ENCODE results near the gene FADS3. TPM values are rescaled to one million over a fixed set of nuclear protein-coding genes. Genes with fewer than 3 reads are reported as not detected.
A peak's percentile ranks its signal among the peaks of the same experiment; 100 is the strongest.

Gene FADS3
- total and polyA plus RNA-seq, 7 experiments from 2014 or later = 0.31 to 8.6 (median 2.1) TPM

- Histone ChIP-seq H3K27ac (ENCODE audit: low read depth, low read length) (no peak overlapping the region), H3K4me3 (ENCODE audit: low read length) (no peak overlapping the region), H3K9me3 (ENCODE audit: control insufficient read depth in 2 of 3, low read length in 3 of 3) (no peaks in the 10 kb centered on the region), H3K36me3 (ENCODE audit: control insufficient read depth in 2 of 3, insufficient read depth in 3 of 3, low read length in 3 of 3) (no peaks in the 10 kb centered on the region), H3K27me3 (ENCODE audit: control insufficient read depth in 2 of 2, insufficient read depth in 2 of 2, low read length in 2 of 2) (no peaks in the 10 kb centered on the region), H3K4me1 (ENCODE audit: control insufficient read depth in 2 of 2, insufficient read depth in 2 of 2, low read length in 2 of 2) (peaks cover 3 to 5% of the 10 kb centered on the region in 2 donors)
- ATAC-seq (no peak), DNase-seq (no peak)
- Mint-ChIP-seq H3K4me1 (peaks cover 0 to 29% (median 14%) of the 10 kb centered on the region in 7 donors), H3K36me3 (peaks cover 0 to 32% (median 0%) of the 10 kb centered on the region in 5 donors), H3K27ac (peak overlapping the region in 1 of 9 donors; percentile 19), H3K9me3 (no peaks in the 10 kb centered on the region), H3K4me3 (no peak overlapping the region), H3K27me3 (peaks cover 0 to 4% (median 0%) of the 10 kb centered on the region in 5 donors)
- POLR2A ChIA-PET = no interaction called here
- intact Hi-C loops (cut with micrococcal nuclease) = no loop called here
- CTCF ChIA-PET = interaction anchor here (0.7 kb wide), 1 partner anchor 31 kb away, joined by 3 read pairs; no protein-coding TSS in a partner anchor
Observed at GRCh38 chr11:61839742-61840141, 51.6 kb downstream of the FADS3 start.

- Histone ChIP-seq H3K9me3 (ENCODE audit: control insufficient read depth in 2 of 3, low read length in 3 of 3) (no peaks in the 10 kb centered on the region), H3K4me1 (ENCODE audit: control insufficient read depth in 2 of 2, insufficient read depth in 2 of 2, low read length in 2 of 2) (peaks cover 11 to 12% of the 10 kb centered on the region in 2 donors), H3K36me3 (ENCODE audit: control insufficient read depth in 2 of 3, insufficient read depth in 3 of 3, low read length in 3 of 3) (no peaks in the 10 kb centered on the region), H3K4me3 (ENCODE audit: low read length) (no peak overlapping the region), H3K27me3 (ENCODE audit: control insufficient read depth in 2 of 2, insufficient read depth in 2 of 2, low read length in 2 of 2) (no peaks in the 10 kb centered on the region), H3K27ac (ENCODE audit: low read depth, low read length) (no peak overlapping the region)
- ATAC-seq = no peak
- ChIA-PET POLR2A (no interaction called here), CTCF (no interaction called here)
- no peaks in the 10 kb centered on the region for H3K9me3 Mint-ChIP-seq
- peaks cover 3 to 37% (median 22%) of the 10 kb centered on the region in 7 donors for H3K4me1 Mint-ChIP-seq
- peak overlapping the region in 3 of 9 donors; percentile 51 to 79 (median 72) for H3K27ac Mint-ChIP-seq
- intact Hi-C loops (cut with micrococcal nuclease) = no loop called here
- no peak for DNase-seq
- no peak overlapping the region for H3K4me3 Mint-ChIP-seq
- peaks cover 0 to 33% (median 0%) of the 10 kb centered on the region in 5 donors for H3K36me3 Mint-ChIP-seq
- peaks cover 0 to 6% (median 0%) of the 10 kb centered on the region in 5 donors for H3K27me3 Mint-ChIP-seq
Observed at GRCh38 chr11:61838921-61839320, 52.4 kb downstream of the FADS3 start.

- H3K9me3 Mint-ChIP-seq = peaks cover 0 to 3% (median 0%) of the 10 kb centered on the region in 11 donors
- H3K27ac ChIP-seq (ENCODE audit: low read depth, low read length) = no peak overlapping the region
- H3K4me3 ChIP-seq (ENCODE audit: low read length) = no peak overlapping the region
- no peaks in the 10 kb centered on the region for H3K9me3 ChIP-seq (ENCODE audit: control insufficient read depth in 2 of 3, low read length in 3 of 3)
- ChIA-PET CTCF (no interaction called here), POLR2A (no interaction called here)
- H3K36me3 ChIP-seq (ENCODE audit: control insufficient read depth in 2 of 3, insufficient read depth in 3 of 3, low read length in 3 of 3) = no peaks in the 10 kb centered on the region
- H3K27me3 ChIP-seq (ENCODE audit: control insufficient read depth in 2 of 2, insufficient read depth in 2 of 2, low read length in 2 of 2) = no peaks in the 10 kb centered on the region
- H3K4me1 ChIP-seq (ENCODE audit: control insufficient read depth in 2 of 2, insufficient read depth in 2 of 2, low read length in 2 of 2) = peaks cover 11 to 13% of the 10 kb centered on the region in 2 donors
- DNase-seq = no peak
- no peak for ATAC-seq
- intact Hi-C loops (cut with micrococcal nuclease) = no loop called here
- peaks cover 0 to 36% (median 0%) of the 10 kb centered on the region in 5 donors for H3K36me3 Mint-ChIP-seq
- H3K27me3 Mint-ChIP-seq = peaks cover 0 to 10% (median 0%) of the 10 kb centered on the region in 5 donors
- peak overlapping the region in 3 of 9 donors; percentile 51 to 79 (median 72) for H3K27ac Mint-ChIP-seq
- H3K4me1 Mint-ChIP-seq = peaks cover 7 to 42% (median 26%) of the 10 kb centered on the region in 7 donors
- no peak overlapping the region for H3K4me3 Mint-ChIP-seq
Observed at GRCh38 chr11:61838501-61838900, 52.8 kb downstream of the FADS3 start.

GRCh38 chr11:61837411-61838005 is 53.8 kb downstream of the FADS3 start:
- DNase-seq = no peak
- H3K4me3 Mint-ChIP-seq = no peak overlapping the region
- Histone ChIP-seq H3K27ac (ENCODE audit: low read depth, low read length) (no peak overlapping the region), H3K4me1 (ENCODE audit: control insufficient read depth in 2 of 2, insufficient read depth in 2 of 2, low read length in 2 of 2) (peaks cover 11 to 13% of the 10 kb centered on the region in 2 donors), H3K9me3 (ENCODE audit: control insufficient read depth in 2 of 3, low read length in 3 of 3) (no peaks in the 10 kb centered on the region), H3K27me3 (ENCODE audit: control insufficient read depth in 2 of 2, insufficient read depth in 2 of 2, low read length in 2 of 2) (no peaks in the 10 kb centered on the region), H3K36me3 (ENCODE audit: control insufficient read depth in 2 of 3, insufficient read depth in 3 of 3, low read length in 3 of 3) (no peaks in the 10 kb centered on the region), H3K4me3 (ENCODE audit: low read length) (no peak overlapping the region)
- H3K9me3 Mint-ChIP-seq = peaks cover 0 to 5% (median 0%) of the 10 kb centered on the region in 11 donors
- intact Hi-C loops (cut with micrococcal nuclease) = no loop called here
- peaks cover 0 to 18% (median 3%) of the 10 kb centered on the region in 5 donors for H3K27me3 Mint-ChIP-seq
- ChIA-PET CTCF (no interaction called here), POLR2A (no interaction called here)
- H3K27ac Mint-ChIP-seq = peak overlapping the region in 1 of 9 donors; percentile 42
- H3K4me1 Mint-ChIP-seq = peaks cover 10 to 51% (median 31%) of the 10 kb centered on the region in 7 donors
- H3K36me3 Mint-ChIP-seq = peaks cover 0 to 35% (median 0%) of the 10 kb centered on the region in 5 donors
- no peak for ATAC-seq

- DNase-seq (no peak), ATAC-seq (no peak)
- peaks cover 0 to 32% (median 3%) of the 10 kb centered on the region in 5 donors for H3K36me3 Mint-ChIP-seq
- peak overlapping the region in 3 of 9 donors; percentile 28 to 98 (median 70) for H3K27ac Mint-ChIP-seq
- H3K4me3 ChIP-seq (ENCODE audit: low read length) = no peak overlapping the region
- H3K4me1 Mint-ChIP-seq = peaks cover 16 to 59% (median 33%) of the 10 kb centered on the region in 7 donors
- H3K27me3 Mint-ChIP-seq = peaks cover 0 to 27% (median 12%) of the 10 kb centered on the region in 5 donors
- no peaks in the 10 kb centered on the region for H3K27me3 ChIP-seq (ENCODE audit: control insufficient read depth in 2 of 2, insufficient read depth in 2 of 2, low read length in 2 of 2)
- CTCF ChIA-PET = no interaction called here
- H3K9me3 ChIP-seq (ENCODE audit: control insufficient read depth in 2 of 3, low read length in 3 of 3) = no peaks in the 10 kb centered on the region
- H3K4me3 Mint-ChIP-seq = peak overlapping the region in 2 of 10 donors; percentile 19 to 67
- peaks cover 0 to 5% (median 0%) of the 10 kb centered on the region in 11 donors for H3K9me3 Mint-ChIP-seq
- H3K36me3 ChIP-seq (ENCODE audit: control insufficient read depth in 2 of 3, insufficient read depth in 3 of 3, low read length in 3 of 3) = no peaks in the 10 kb centered on the region
- POLR2A ChIA-PET = no interaction called here
- no peak overlapping the region for H3K27ac ChIP-seq (ENCODE audit: low read depth, low read length)
- peaks cover 11 to 13% of the 10 kb centered on the region in 2 donors for H3K4me1 ChIP-seq (ENCODE audit: control insufficient read depth in 2 of 2, insufficient read depth in 2 of 2, low read length in 2 of 2)
- intact Hi-C loops (cut with micrococcal nuclease) = no loop called here
Observed at GRCh38 chr11:61836193-61836592, 55.2 kb downstream of the FADS3 start.

- Mint-ChIP-seq H3K4me1 (peaks cover 22 to 69% (median 38%) of the 10 kb centered on the region in 7 donors), H3K27me3 (peaks cover 0 to 41% (median 24%) of the 10 kb centered on the region in 5 donors), H3K36me3 (peaks cover 0 to 24% (median 3%) of the 10 kb centered on the region in 5 donors), H3K4me3 (peak overlapping the region in 8 of 10 donors; percentile 4 to 84 (median 48)), H3K27ac (peak overlapping the region in 8 of 9 donors; percentile 32 to 98 (median 78)), H3K9me3 (peaks cover 0 to 5% (median 0%) of the 10 kb centered on the region in 11 donors)
- Histone ChIP-seq H3K27ac (ENCODE audit: low read depth, low read length) (peak overlapping the region; percentile 39), H3K36me3 (ENCODE audit: control insufficient read depth in 2 of 3, insufficient read depth in 3 of 3, low read length in 3 of 3) (no peaks in the 10 kb centered on the region), H3K27me3 (ENCODE audit: control insufficient read depth in 2 of 2, insufficient read depth in 2 of 2, low read length in 2 of 2) (no peaks in the 10 kb centered on the region), H3K4me1 (ENCODE audit: control insufficient read depth in 2 of 2, insufficient read depth in 2 of 2, low read length in 2 of 2) (peaks cover 11 to 14% of the 10 kb centered on the region in 2 donors), H3K9me3 (ENCODE audit: control insufficient read depth in 2 of 3, low read length in 3 of 3) (no peaks in the 10 kb centered on the region), H3K4me3 (ENCODE audit: low read length) (no peak overlapping the region)
- intact Hi-C loops (cut with micrococcal nuclease) = loop anchor here in 1 of 2 donors (1.0 to 5.0 kb wide), 2 partner anchors 42 to 288 kb away; partner anchors contain the start of genes FEN1, INCENP and TMEM258
- ChIA-PET CTCF (no interaction called here), POLR2A (interaction anchor here (0.5 to 1.2 kb wide), 3 partner anchors 19 to 105 kb away, joined by 3 to 5 read pairs (median 3); no protein-coding TSS in a partner anchor)
- DNase-seq = peak in 8 of 9 donors; percentile 17 to 71 (median 37)
- peak; percentile 92 for ATAC-seq
Observed at GRCh38 chr11:61834278-61835048, 56.9 kb downstream of the FADS3 start.

All from naive thymus-derived CD4-positive, alpha-beta T cell (primary cell).